NCI-H187 treated with DMSO at 0.1 percent for 48 hours (cell line): Measurements from ENCODE around the gene NTF3.

ENCODE experiments used
- DNase-seq: peaks from one replicate; lab custom pipeline; 2025; lab: John Stamatoyannopoulos, UW

NTF3 gene

DNA sequence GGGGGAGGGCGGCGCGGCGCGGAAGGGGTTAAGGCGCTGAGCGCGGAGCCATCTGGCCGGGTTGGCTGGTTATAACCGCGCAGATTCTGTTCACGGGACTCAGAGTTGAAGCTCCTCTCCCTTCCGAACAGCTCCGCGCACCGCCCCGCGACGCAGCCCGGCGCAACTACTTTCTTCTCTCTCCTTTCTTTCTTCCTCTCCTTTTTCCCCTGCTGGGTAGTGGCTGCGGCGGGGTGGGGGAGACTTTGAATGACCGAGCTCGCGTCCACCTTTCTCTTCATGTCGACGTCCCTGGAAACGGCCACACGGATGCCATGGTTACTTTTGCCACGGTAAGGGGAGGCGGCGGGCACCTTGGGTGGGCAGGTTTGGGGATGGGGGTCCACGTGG is at the start of gene NTF3:
Gene NTF3, plus strand, starts transcription at position 98 of the 390 bp plus-strand sequence. Its CDS starts 217 bp downstream, at position 315.
- no peak for DNase-seq

DNA sequence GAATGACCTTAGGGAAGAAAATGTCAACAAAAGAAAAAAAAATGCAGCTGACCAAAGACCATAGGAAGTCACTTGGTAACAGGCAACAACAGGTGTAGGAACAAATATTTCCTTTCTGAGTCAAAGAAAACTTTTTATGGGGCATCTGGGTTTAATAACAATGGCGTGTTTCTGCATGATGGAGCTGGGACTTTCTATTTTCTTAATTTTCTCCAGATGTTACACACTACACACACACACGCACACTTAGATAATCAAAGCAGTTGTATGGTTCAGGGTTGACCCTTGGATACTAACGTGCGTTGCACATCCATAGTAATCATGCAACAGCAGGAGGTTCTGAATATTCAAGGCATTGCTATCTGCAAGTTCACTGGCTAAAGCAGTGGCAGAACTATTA is 47.9 kb upstream of the NTF3 start:
- no peak for DNase-seq

DNA sequence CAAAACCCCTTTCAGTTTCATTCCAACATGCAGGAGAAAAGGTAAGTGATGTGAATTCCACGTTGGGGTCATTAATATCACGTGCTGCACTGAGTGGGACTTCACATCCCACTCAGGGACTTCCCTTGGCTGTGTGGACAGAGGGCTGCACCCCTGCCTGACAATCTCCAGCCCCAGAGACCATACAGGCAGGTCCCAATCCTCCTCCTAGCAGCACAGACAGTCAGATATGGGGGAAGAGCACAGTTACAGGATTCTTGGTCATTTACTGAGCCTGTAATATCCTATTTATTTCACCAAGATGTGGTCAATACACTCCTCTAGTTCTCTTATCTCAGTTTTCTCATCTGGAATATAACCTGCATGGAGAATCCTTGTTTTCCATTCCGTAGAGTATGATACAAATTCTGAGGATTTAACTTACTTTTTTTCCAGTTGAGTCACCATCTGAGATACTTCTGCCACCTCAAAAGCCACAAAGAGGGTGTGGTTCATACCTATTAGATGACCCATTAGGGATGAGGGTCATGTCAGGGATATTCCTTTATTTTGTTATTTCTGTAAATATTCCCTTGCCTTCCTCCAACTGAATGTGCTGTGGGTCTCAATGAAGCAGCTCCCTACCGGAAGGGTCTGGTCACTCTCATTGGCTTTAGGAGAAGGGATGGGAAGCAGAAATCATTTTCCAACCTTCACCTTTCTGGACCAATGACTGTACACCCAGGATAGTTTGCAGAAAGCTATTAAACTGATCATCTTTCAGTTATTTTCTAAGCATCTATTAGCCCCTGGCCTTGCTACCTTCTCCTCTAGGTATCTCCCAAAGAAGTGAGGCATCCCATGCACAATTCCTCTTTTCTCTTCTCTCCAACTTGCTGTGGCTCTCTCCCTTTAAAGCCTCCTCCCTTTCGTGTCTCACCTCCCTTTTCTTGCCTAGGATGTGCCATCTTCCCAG is 43.0 kb upstream of the NTF3 start:
- DNase-seq: no peak

DNA sequence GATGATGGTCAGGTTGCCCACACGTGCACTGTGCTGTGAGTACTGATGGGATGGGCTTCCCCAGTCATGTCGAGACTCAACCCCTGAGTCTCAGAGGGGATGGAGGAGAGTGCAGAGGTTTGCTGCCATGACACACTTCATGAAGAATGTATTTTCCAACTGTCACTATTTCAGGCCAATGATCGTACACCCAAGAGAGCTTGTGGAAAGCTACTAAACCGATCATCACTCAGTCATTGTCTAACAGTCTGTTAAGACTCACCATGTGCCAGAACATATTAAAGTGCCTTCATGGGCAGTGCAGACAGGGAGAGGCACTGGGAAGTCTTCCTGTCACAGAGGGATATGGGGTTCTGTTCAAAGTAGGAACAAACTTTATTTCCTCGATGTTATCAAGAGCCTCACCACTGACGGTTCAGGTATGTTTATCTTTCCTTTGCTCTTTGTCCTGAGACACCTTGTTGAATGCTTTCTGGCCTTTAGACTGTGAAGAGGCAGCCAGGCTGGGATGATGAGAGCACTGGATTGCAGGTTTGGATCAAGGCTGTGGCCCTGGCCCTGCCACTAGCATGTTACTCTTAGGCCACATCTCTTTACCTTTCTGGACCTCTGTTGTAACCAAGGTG is 41.6 kb upstream of the NTF3 start:
- DNase-seq: no peak

DNA sequence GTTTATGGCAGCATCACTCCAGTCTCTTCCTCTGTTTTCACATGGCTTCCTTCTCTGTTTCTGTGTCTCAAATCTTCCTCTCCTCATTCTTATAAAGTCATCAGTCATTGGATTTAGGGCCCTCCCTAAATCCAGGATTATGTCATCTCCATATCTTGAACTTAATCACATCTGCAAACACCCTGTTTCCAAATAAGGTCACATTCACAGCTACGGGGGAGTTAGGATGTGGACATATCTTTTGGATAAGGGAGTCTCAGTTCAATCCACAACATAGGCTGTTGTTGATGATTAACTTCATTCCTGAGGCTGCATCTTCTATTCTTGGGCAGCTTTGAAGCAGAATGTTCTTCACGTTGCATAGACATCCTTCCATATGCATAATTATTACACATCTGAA is 40.3 kb upstream of the NTF3 start:
- no peak for DNase-seq

DNA sequence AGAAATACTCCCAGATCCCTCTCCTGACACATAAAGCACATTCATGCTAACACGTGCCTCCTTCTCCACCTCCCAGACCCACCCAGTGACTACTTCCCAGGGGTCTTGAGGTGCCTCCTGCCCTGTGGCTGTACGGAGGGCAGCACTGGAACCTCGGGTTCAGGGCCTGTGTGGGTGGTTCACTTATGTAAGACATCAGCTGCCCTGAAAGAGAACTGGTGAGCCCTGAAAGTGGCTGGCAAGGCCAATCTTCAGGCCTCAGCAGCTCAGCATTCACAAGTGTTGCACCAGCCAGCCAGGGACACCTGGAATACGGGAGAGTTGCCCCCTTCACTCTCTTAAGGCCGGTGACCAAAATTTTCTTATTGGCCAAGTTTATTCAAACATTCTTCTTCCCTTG is 38.9 kb upstream of the NTF3 start:
- DNase-seq: no peak

DNA sequence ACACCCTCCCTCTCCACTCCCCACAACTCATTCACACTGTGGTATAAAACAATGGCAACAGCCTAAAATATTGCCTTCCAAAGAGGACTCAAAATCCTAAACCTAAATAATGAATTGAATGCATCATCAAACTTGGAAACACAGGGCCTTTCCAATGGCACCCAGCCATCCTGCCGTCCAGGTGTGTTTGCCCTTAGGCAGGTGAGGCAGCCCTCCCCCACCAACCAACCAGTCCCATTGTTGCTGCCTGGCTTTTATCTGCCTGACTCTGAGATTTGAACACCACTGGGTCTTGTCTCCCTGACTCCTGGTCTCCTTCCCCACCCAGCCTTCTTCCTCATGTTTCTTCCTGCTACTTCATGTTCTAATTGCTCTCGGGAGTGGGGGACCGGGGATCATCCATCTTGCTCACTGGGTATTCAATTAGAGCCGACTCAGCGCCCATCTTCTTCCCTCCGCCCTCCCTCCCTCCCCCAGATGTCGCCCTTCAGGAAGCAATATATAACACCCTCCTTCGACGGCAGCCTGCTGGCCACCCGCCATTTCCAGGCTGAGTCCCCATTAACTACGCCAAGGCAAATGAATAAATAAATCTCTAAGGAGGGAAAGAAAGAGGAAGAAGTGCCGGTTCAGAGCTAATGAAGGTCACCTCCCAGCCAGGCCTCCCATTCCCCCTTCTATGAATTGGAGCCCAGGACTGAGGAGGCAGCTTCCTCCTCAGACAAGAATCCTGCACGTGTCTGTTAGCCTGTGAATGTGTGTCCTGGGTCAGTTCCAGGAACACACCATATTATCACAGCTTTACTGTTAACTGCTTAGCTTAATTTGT is 36.3 kb upstream of the NTF3 start:
- peak; percentile 24 for DNase-seq

DNA sequence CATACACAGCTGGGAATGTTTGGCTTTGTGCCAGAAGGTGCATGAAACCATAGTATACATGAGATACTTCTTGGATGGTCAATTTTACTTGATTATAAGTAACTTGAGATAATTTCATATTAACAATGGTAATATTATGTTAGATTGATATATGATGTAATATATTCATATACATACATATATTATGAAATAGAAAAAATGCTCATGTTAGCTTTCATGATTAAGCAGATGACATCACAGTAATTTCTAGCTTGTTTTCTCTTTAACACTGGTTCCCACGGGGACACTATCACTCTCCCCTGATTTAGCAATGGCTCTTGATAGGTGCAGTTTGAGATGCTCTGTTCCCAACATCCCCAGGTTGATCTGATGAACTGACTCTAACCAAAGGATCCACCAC is 35.4 kb upstream of the NTF3 start:
- DNase-seq: no peak

DNA sequence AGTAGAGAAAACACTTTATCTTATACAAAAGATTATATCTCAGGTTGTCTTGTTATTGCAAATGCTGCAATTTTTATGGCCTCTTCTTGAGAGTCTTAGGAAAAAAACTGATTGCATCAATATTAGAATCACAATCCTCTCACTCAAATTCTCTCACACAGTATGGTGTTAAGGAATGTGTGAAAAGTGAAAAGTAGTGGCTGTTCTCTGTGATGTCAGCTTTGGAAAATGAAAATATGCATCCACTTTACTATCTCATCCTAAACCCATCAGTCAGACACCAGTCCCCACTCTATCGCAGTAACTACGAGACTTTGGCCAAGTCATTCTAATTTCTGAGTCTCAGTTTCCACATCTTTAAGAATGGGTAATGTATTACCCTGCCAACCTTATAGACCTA is 32.6 kb upstream of the NTF3 start:
- no peak for DNase-seq

DNA sequence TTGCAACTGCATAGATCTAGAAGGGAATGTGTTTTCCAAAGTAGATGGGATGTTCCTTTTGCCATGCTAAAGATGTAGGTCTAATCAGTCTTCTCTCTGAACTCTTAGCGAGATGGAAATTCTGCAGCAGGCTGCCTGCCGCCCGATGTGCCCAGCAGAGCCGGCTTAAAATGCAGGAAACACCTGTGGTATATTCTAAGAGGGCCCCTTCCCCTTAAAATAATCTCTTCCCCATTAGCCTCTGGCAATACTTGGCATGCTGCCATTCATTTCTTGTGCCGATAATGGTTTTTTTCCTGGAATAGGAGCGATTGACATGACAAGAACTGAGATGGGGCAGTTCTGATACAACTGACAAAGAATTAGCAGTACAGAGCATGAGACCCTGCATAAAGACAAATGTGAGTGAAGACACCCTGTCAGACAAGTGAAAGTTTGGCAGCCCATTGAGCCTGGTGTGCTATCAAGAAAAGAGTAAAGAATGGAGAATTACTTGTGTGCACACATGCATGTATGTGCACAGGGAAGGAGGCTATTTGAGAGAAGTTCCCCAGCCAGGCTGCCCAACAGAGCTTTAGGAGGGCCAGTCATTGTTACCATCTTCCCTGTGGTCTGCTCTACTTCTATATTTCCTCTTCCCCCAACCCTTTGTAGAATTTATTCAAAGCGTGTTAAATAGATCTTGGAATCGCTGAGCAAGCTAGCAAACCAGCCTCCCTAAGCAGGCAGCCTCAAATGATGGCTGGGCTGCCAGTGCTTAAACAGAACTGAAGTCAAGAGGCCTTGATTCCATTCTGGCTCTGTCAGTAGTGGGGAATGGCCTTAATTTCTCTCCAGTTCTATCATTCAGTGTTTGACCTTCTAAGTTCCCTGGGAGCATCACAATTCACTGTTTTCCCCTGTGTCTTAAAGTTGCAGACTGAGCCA is 29.6 kb upstream of the NTF3 start:
- no peak for DNase-seq

DNA sequence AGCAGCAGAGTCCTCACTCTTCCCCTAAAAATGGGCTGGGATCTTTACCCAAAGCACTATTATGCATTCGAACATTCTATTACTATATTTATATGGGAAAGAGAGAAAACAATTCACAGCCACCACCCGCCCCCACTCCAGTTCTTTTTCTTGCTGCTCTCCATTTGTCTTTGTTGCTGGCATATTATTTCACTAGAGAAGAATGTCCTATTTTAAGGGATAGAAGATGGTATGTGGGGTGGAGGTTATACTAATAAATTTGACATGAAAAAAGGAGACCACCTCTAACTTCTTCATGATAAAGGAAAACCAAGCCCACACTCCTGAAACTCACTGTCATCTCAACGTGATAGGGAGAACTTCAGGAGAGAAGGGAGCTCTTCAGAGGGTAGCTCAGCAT is 28.5 kb upstream of the NTF3 start:
- DNase-seq: no peak

DNA sequence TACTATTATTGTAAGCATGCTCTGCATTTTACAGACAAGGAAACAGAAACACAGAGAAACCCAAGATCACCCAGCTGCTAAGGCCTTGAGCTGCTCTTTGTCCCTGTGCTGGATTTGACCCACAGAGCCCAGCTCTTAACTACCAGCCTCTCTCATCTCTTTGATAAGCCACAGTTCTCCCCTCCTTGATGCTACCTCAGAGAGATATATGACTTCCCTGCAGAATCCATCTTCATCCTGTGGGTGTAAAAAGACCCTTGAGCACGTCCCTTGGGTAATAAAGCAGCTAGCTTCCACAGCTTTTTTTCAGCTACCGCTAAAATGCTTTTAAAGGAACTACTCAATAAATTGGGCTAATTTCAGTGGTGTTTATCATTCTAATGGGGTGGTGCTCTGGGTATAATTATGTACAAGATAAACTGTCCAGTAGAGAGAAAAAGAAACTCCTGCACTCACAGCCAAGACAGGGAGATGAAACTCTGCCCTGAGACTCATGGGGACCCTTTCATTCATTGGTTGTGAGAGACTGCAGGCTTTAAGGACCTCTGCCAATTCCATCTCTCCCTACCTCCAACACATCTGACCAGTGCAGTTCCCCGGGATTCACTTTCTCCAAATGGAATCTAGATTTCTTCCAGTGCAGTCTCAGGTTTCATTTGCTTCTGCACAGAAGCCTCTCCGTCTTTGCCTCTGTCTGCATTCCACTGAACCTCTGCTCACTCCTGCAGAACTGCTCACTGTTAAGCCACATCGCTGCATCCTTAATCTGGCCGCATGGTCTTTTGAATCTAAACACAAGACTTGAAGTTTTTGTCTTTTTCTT is 24.7 kb upstream of the NTF3 start:
- peak; percentile 15 for DNase-seq

DNA sequence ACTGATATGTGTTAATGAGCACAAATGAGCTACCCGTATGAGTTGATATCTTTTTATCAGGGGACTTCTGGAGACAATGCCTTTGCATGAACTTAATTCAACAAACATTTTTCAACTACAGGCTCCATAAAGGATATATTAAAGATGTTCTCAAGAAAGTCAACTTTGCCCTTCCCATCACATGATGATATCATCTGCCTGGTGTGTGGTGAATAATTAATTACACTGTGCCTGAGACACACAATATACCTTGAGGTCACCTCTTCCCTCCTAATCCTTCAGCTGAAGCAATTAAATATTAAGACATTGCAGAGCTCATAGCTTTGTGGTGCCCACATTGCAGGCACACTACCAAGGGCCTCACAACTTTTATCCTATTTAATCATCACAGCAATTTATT is 22.3 kb upstream of the NTF3 start:
- DNase-seq: no peak

DNA sequence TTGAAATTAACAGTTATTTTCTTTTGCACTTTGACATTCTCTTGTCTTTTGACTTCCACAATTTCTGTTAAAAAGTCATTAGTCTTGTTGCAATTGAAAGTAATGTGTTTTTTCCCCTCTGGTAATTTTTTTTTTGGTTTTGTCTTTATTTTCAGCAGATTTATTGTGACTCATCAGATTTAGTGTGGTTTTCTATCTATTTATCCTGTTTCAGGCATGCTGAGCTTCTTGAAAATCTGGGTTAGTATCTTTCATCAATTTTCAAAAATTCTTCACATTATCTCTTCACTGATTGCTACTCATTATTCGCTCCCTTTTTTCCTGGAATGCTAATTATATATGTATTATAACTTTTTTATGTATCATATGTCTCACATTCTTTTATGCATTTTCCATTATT is 15.3 kb upstream of the NTF3 start:
- DNase-seq: no peak

DNA sequence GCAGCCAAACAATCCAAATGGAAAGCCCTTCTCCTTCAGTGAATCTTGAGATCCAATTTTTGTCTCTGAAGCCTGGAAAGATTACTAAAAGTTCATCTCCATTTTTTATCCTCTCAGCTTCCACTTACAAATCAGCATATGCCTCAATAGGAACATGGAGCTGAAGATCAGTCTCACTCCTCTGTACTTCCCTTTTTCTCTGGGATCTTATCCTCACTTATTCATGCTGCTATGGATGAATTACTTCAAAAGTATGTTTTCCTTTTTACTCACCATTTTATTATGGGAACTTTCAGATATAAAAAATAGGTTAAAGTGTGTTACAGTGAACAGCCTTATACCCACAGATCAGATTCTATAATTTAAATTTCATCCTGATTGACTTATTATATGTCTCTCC is 14.4 kb upstream of the NTF3 start:
- no peak for DNase-seq

DNA sequence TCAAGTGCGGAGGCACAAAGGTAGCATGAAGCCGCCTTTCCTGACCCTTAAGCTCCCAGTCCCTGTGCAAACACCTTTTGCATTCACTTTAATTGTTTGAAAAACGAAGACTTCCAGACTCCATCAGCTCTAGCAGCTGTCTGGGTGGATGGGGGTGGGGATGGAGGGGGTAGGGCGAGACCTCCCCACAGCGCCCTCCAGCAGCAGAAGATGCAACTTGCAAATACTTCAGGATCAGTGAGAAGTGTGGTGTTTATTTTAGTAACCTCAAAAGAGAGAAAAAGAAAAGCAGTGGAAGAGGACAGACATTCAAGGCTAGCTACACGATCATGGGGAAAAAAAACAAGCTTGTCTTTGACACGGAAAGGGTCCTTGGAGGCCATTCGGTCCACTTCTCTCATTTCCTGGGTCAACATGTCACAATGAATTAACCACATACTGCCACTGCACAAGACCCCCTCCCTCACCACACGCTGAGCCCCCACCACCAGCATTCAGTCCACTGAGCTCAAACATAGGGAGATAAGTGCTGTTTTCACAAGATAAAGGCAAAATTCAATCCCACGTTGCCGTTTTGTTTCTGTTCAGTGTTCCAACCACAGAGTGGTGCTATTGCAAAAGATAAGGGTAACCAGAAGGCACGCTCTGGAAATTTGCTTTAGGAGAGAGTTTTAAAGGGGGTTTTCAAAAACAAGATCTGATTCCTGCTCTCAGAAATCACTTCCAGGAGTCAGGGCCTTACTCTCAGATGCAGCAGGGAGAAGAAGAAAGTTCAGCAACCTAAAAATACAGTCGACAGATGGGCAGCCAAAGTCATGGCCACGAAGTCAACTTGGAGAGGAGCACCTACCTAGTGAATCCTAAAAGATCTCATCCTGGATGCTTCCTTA is 3.3 kb upstream of the NTF3 start:
- DNase-seq: no peak

DNA sequence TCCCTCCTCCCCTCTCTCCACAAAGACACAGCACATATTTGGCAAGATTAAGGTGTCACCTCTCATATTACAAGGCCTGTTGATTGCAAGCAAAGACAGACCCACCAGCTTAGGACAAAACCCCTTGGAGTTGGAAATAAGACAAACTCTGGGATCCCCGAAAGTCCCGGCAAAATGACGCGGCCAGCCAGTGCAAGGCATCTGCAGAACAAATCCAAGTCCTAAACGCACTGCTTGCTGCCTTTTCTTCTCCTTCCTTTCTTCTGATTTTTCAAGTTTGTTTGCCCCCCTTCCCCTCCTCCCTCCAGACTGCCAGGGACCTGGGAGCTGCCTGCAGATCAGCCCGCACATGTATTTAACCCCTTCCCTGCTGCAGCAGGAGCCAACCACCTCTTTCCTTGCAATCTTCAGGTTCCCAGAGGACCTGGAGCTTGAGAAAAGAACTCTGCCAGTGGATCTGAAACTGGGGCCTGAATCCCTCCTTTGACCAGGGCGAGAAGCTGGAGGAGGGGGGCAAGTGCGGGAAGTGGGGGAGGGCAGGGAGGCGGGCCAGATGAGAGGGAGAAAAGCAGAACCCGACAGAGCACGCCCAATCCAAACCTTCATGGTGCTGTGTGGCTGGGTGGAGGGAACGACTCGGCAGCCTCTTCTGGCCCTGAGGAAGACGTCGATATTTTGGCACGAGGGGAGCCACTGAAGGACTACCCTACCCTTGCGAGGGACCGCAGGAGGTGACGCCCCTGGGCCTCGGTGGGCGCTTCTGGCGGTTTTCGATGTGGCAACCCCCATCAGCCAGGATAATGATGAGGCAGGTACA is 2.0 kb upstream of the NTF3 start:
- no peak for DNase-seq
